Naive thymus-derived CD4-positive, alpha-beta T cell (primary cell): ENCODE results near the gene ZNF609. TPM values are rescaled to one million over a fixed set of nuclear protein-coding genes. Genes with fewer than 3 reads are reported as not detected.

Experiments used
- ATAC-seq: fragments of 150-1000 bp; cut with Tn5 transposase; 2 replicates; pipeline ENCODE4 v1.10.0; 2021; ENCODE audit warnings: mild to moderate bottlenecking, moderate library complexity
- CTCF ChIA-PET: fragments of 350-600 bp; sonication (Branson Sonifier 250); formaldehyde crosslinking; loops from one replicate; lab custom pipeline; 2021; ENCODE audit warnings: antibody characterized with exemption; lab: Charles Lee
- POLR2A ChIA-PET: fragments of 350-600 bp; sonication (Branson Sonifier 250); formaldehyde crosslinking; loops from one replicate; lab custom pipeline; 2021; ENCODE audit warnings: antibody characterized with exemption, inconsistent platforms; lab: Charles Lee
- DNase-seq, 9 donors: peaks; one replicate each; pipeline versions ENCODE4 v3.0.0 to v3.0.0-alpha.2; 2020 to 2022; ENCODE audit warnings: mixed read lengths in 1 of 9
- H3K27ac ChIP-seq: one replicate; pipeline ENCODE4 v1.7.0; 2013; ENCODE audit warnings: mild to moderate bottlenecking, low read depth, low read length, moderate library complexity
- H3K27me3 ChIP-seq, 2 donors: one replicate each; pipeline ENCODE4 v1.7.0; 2013; ENCODE audit warnings: low read length in 2 of 2, mild to moderate bottlenecking in 2 of 2, moderate library complexity in 2 of 2; ENCODE audit not compliant: control insufficient read depth in 2 of 2, insufficient read depth in 2 of 2
- H3K36me3 ChIP-seq, 3 experiments: 1 replicate in 2 of 3; 2 replicates in 1 of 3; pipeline ENCODE4 v1.7.0; 2013; ENCODE audit warnings: low read length in 3 of 3, mild to moderate bottlenecking in 3 of 3, moderate library complexity in 1 of 3; ENCODE audit not compliant: insufficient read depth in 3 of 3, control insufficient read depth in 2 of 3
- H3K4me1 ChIP-seq, 2 donors: one replicate each; pipeline ENCODE4 v1.7.0; 2013; ENCODE audit warnings: low read length in 2 of 2, mild to moderate bottlenecking in 2 of 2, moderate library complexity in 1 of 2; ENCODE audit not compliant: control insufficient read depth in 2 of 2, insufficient read depth in 2 of 2
- H3K4me3 ChIP-seq: 2 replicates; pipeline ENCODE4 v1.7.0; 2013; ENCODE audit warnings: mild to moderate bottlenecking, low read length
- H3K9me3 ChIP-seq, 3 experiments: 1 replicate in 2 of 3; 2 replicates in 1 of 3; pipeline ENCODE4 v1.7.0; 2013; ENCODE audit warnings: low read length in 3 of 3; ENCODE audit not compliant: control insufficient read depth in 2 of 3
- H3K27ac Mint-ChIP-seq, 9 donors: one replicate each; pipeline ENCODE4 v1.8.0; 2020 to 2022; ENCODE audit warnings: mixed read lengths in 9 of 9, mild to moderate bottlenecking in 8 of 9, moderate library complexity in 5 of 9, inconsistent platforms in 2 of 9
- H3K27me3 Mint-ChIP-seq, 5 donors: one replicate each; pipeline ENCODE4 v1.8.0; 2021 to 2022; ENCODE audit warnings: mixed read lengths in 5 of 5, mild to moderate bottlenecking in 1 of 5
- H3K36me3 Mint-ChIP-seq, 5 donors: one replicate each; pipeline ENCODE4 v1.8.0; 2020 to 2022; ENCODE audit warnings: mixed read lengths in 5 of 5, mild to moderate bottlenecking in 3 of 5, inconsistent platforms in 1 of 5
- H3K4me1 Mint-ChIP-seq, 7 donors: one replicate each; pipeline ENCODE4 v1.8.0; 2020 to 2022; ENCODE audit warnings: mixed read lengths in 7 of 7, mild to moderate bottlenecking in 3 of 7, inconsistent platforms in 1 of 7
- H3K4me3 Mint-ChIP-seq, 10 donors: one replicate each; pipeline ENCODE4 v1.8.0; 2020 to 2022; ENCODE audit warnings: mild to moderate bottlenecking in 10 of 10, mixed read lengths in 10 of 10, moderate library complexity in 6 of 10, inconsistent platforms in 2 of 10
- H3K9me3 Mint-ChIP-seq, 11 donors: one replicate each; pipeline ENCODE4 v1.8.0; 2020 to 2022; ENCODE audit warnings: mixed read lengths in 11 of 11, mild to moderate bottlenecking in 4 of 11, inconsistent platforms in 1 of 11, moderate library complexity in 1 of 11
- intact Hi-C, 2 donors: fragments of 100-400 bp; cut with micrococcal nuclease; formaldehyde crosslinking; loops; one replicate each; pipeline ENCODE4 v1.15.1; 2023
- polyA plus RNA-seq, 2 donors: library from polyadenylated mRNA; unstranded; fragments of 300-500 nt; fragmentation: Illumina TruSeq; gene quantifications; one replicate each; pipeline ENCODE4 v1.2.3, GENCODE V29; 2021
- total RNA-seq, 6 experiments: library from RNA in 5 of 6; stranded (reverse) in 5 of 6; gene quantifications; 1 replicate in 5 of 6; 2 replicates in 1 of 6; pipeline ENCODE4 v1.2.3 and lab custom pipeline; 2021 to 2026

Gene ZNF609
- total and polyA plus RNA-seq, 7 experiments from 2014 or later, result 10.1 to 89.1 (median 71.9) TPM

DNA sequence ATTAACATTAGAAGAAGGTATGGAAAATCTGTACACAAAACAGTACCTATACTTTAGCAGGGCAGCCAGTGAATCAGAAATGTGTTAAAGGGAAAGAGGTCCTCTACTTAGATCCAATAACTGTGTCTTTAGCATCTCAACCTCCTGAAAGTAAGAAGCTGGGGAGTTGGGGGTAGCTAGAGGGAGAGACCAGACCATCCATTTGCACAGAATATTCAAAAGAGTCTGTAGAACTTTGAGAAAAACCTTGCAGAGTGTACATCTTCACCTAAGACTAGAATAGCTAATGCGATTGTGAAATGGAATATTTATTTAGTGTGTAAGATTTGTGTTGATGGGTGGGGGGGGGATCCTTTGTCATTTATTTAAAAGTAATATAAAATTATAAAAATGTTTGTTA is 190.2 kb downstream of the ZNF609 start:
- ChIA-PET CTCF (interaction anchor here (0.6 to 5.8 kb wide), 7 partner anchors 8 to 224 kb away, joined by 3 to 96 read pairs (median 4); partner anchors contain the start of gene ZNF609), POLR2A (interaction anchor here (1.0 to 1.9 kb wide), 9 partner anchors 8 to 263 kb away, joined by 3 to 18 read pairs (median 5); partner anchors contain the start of genes TRIP4 and ZNF609)
- intact Hi-C loops, result loop anchor here (2.0 to 5.0 kb wide), 5 partner anchors 16 to 488 kb away; partner anchors contain the start of gene PPIB (in 1 of the 2)
- H3K27ac ChIP-seq, result no peak overlapping the region
- H3K36me3 ChIP-seq, result no peaks in the 10 kb centered on the region
- H3K4me1 Mint-ChIP-seq, result peaks cover 29 to 77% (median 63%) of the 10 kb centered on the region in 7 donors
- H3K4me3 Mint-ChIP-seq, result peak overlapping the region in 5 of 10 donors; percentile 18 to 56 (median 25)
- no peak overlapping the region for H3K4me3 ChIP-seq
- H3K9me3 Mint-ChIP-seq, result peaks cover 0 to 4% (median 0%) of the 10 kb centered on the region in 11 donors
- H3K9me3 ChIP-seq, result no peaks in the 10 kb centered on the region
- no peak for DNase-seq
- peaks cover 0 to 9% (median 6%) of the 10 kb centered on the region in 5 donors for H3K36me3 Mint-ChIP-seq
- peak overlapping the region in 7 of 9 donors; percentile 60 to 89 (median 86) for H3K27ac Mint-ChIP-seq
- H3K27me3 ChIP-seq, result no peaks in the 10 kb centered on the region
- no peaks in the 10 kb centered on the region for H3K27me3 Mint-ChIP-seq
- ATAC-seq, result no peak
- peaks cover 24 to 32% of the 10 kb centered on the region in 2 donors for H3K4me1 ChIP-seq

DNA sequence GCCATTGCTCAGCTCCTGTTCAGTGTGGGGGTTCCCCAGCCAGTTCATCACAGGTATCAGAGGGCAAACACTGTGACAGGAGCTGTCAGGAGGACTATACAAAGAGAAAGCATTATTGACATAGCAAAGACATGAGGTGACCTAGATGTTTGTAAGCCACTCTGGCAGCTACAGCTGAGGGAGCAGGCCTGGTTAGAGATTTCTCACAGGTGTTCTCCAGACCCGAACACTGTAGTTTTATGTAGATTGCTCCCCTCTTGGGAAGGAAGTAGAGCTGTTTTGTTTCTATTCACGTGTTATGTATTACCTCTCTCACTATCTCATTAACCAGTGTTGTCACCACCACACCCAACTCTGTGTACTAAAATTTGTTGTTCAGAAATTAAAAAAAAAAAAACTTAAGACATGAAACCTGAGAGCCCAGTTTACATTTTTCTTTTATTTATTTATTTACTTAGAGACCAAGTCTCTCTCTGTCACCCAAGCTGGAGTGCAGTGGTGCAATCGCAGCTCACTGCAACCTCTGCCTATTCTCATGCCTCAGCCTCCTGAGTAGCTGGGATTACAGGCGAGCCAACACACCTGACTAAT is 191.3 kb downstream of the ZNF609 start:
- no peaks in the 10 kb centered on the region for H3K36me3 ChIP-seq
- H3K27ac Mint-ChIP-seq, result peak overlapping the region; percentile 68 to 96 (median 88)
- ATAC-seq (peak; percentile 95), DNase-seq (peak in 7 of 9 donors; percentile 26 to 63 (median 45))
- H3K4me1 Mint-ChIP-seq, result peaks cover 29 to 80% (median 62%) of the 10 kb centered on the region in 7 donors
- H3K27ac ChIP-seq, result peak overlapping the region; percentile 58
- no peaks in the 10 kb centered on the region for H3K27me3 ChIP-seq
- H3K4me3 ChIP-seq, result peak overlapping the region; percentile 8
- peaks cover 24 to 32% of the 10 kb centered on the region in 2 donors for H3K4me1 ChIP-seq
- intact Hi-C loops, result loop anchor here (1.0 to 5.0 kb wide), 8 partner anchors 17 to 489 kb away; partner anchors contain the start of gene PPIB (in 1 of the 2)
- peak overlapping the region; percentile 21 to 83 (median 64) for H3K4me3 Mint-ChIP-seq
- no peaks in the 10 kb centered on the region for H3K9me3 Mint-ChIP-seq
- no peaks in the 10 kb centered on the region for H3K27me3 Mint-ChIP-seq
- H3K9me3 ChIP-seq, result no peaks in the 10 kb centered on the region
- ChIA-PET CTCF (interaction anchor here (0.6 to 5.8 kb wide), 17 partner anchors 16 to 296 kb away, joined by 3 to 96 read pairs (median 4); partner anchors contain the start of genes CSNK1G1 and ZNF609), POLR2A (interaction anchor here (0.6 to 1.9 kb wide), 23 partner anchors 9 to 1264 kb away, joined by 3 to 18 read pairs (median 4); partner anchors contain the start of genes TRIP4 and ZNF609)
- peaks cover 0 to 8% (median 4%) of the 10 kb centered on the region in 5 donors for H3K36me3 Mint-ChIP-seq

DNA sequence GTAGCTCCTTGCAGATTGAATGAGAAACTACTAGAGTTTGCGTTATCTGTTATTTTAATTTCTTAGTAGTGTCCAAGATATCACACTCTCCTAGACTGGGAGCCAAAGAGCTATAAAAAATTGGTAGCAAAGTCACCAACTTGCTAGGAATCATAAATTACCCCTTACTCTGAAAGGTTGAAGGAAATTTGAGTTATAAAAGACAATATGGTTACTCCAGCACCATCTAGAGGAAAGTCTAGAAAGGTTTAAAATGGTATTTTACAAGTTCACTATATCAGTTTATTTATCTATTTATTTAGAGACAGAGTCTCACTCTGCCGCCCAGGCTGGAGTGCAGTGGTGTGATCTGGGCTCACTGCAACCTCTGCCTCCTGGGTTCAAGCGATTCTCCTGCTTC is 193.4 kb downstream of the ZNF609 start:
- H3K4me1 Mint-ChIP-seq, result peaks cover 22 to 65% (median 50%) of the 10 kb centered on the region in 7 donors
- ChIA-PET POLR2A (interaction anchor here (0.6 to 1.8 kb wide), 9 partner anchors 20 to 230 kb away, joined by 3 to 8 read pairs (median 4); no protein-coding TSS in a partner anchor), CTCF (interaction anchor here (0.6 to 5.8 kb wide), 28 partner anchors 9 to 438 kb away, joined by 3 to 96 read pairs (median 4); partner anchors contain the start of gene ZNF609)
- H3K27me3 Mint-ChIP-seq, result no peaks in the 10 kb centered on the region
- Histone ChIP-seq H3K36me3 (peaks cover 0 to 6% (median 0%) of the 10 kb centered on the region in 3 experiments), H3K4me3 (no peak overlapping the region), H3K27me3 (no peaks in the 10 kb centered on the region), H3K9me3 (no peaks in the 10 kb centered on the region), H3K27ac (no peak overlapping the region), H3K4me1 (peaks cover 24 to 32% of the 10 kb centered on the region in 2 donors)
- ATAC-seq (peak; percentile 31), DNase-seq (peak in 5 of 9 donors; percentile 16 to 38 (median 36))
- H3K36me3 Mint-ChIP-seq, result peaks cover 0 to 6% (median 3%) of the 10 kb centered on the region in 5 donors
- peak overlapping the region in 3 of 10 donors; percentile 29 to 41 (median 40) for H3K4me3 Mint-ChIP-seq
- H3K27ac Mint-ChIP-seq, result peak overlapping the region in 6 of 9 donors; percentile 61 to 87 (median 78)
- H3K9me3 Mint-ChIP-seq, result no peaks in the 10 kb centered on the region
- intact Hi-C loops, result loop anchor here (1.0 to 5.0 kb wide), 7 partner anchors 36 to 491 kb away; partner anchors contain the start of gene PPIB (in 1 of the 2)

DNA sequence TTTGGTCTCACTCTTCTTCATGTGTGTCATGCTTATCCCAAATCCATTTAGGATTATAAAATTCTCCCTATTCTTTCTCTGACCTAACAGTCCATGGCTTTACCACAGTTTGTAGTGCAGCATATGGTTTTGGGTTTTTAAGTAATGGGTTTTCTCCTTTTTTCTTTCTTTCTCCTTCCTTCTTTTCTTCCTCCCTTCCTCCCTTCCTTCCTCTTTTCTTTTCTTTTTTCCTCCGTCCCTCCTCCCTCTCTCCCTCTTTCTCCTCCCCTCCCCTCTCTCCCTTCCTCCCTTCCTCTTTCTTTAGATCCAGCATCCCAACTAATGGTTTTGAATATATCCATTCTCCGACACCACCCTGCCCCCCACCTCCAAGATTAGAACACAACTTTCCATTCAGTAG is 196.1 kb downstream of the ZNF609 start:
- peak overlapping the region in 1 of 9 donors; percentile 46 for H3K27ac Mint-ChIP-seq
- no peak for ATAC-seq
- no peak overlapping the region for H3K4me3 ChIP-seq
- H3K4me1 Mint-ChIP-seq, result peaks cover 9 to 60% (median 40%) of the 10 kb centered on the region in 7 donors
- H3K36me3 Mint-ChIP-seq, result peaks cover 4 to 22% (median 6%) of the 10 kb centered on the region in 5 donors
- H3K27me3 Mint-ChIP-seq, result no peaks in the 10 kb centered on the region
- intact Hi-C loops, result no loop called here
- H3K27me3 ChIP-seq, result no peaks in the 10 kb centered on the region
- H3K36me3 ChIP-seq, result peaks cover 0 to 21% (median 2%) of the 10 kb centered on the region in 3 experiments
- no peaks in the 10 kb centered on the region for H3K9me3 Mint-ChIP-seq
- no peak overlapping the region for H3K4me3 Mint-ChIP-seq
- CTCF ChIA-PET, result no interaction called here
- POLR2A ChIA-PET, result interaction anchor here (0.7 kb wide), 1 partner anchor 9 kb away, joined by 3 read pairs; no protein-coding TSS in a partner anchor
- peaks cover 13 to 21% of the 10 kb centered on the region in 2 donors for H3K4me1 ChIP-seq
- no peak overlapping the region for H3K27ac ChIP-seq
- DNase-seq, result no peak
- H3K9me3 ChIP-seq, result no peaks in the 10 kb centered on the region

DNA sequence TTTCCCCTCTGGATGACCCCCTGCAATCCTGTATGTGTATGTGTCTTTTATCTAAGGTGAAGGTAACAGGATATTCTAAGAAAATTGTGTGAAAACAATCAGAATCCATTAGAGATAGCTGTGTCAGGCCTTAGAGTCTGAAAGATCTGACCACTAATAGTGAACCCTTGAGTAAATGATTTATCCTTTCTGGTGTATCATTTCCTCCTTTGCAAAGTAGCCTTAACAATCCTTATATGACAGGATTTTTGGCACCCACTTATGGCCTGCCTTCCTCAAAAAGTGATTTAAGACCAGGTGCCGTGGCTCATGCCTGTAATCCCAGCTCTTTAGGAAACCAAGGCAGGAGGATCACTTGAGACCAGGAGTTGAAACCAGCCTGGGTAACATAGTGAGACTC is 204.8 kb downstream of the ZNF609 start:
- no peak overlapping the region for H3K4me3 ChIP-seq
- CTCF ChIA-PET, result no interaction called here
- no peaks in the 10 kb centered on the region for H3K4me1 ChIP-seq
- H3K36me3 Mint-ChIP-seq, result peaks cover 4 to 29% (median 12%) of the 10 kb centered on the region in 5 donors
- H3K27me3 Mint-ChIP-seq, result no peaks in the 10 kb centered on the region
- H3K27ac ChIP-seq, result no peak overlapping the region
- POLR2A ChIA-PET, result interaction anchor here (0.8 to 1.5 kb wide), 2 partner anchors 9 to 13 kb away, joined by 3 read pairs; no protein-coding TSS in a partner anchor
- peak overlapping the region in 6 of 9 donors; percentile 2 to 60 (median 22) for H3K27ac Mint-ChIP-seq
- peaks cover 8 to 50% (median 32%) of the 10 kb centered on the region in 7 donors for H3K4me1 Mint-ChIP-seq
- no peaks in the 10 kb centered on the region for H3K9me3 Mint-ChIP-seq
- no peak overlapping the region for H3K4me3 Mint-ChIP-seq
- DNase-seq (no peak), ATAC-seq (no peak)
- intact Hi-C loops, result no loop called here
- H3K27me3 ChIP-seq, result no peaks in the 10 kb centered on the region
- H3K36me3 ChIP-seq, result peaks cover 0 to 22% (median 4%) of the 10 kb centered on the region in 3 experiments
- no peaks in the 10 kb centered on the region for H3K9me3 ChIP-seq

DNA sequence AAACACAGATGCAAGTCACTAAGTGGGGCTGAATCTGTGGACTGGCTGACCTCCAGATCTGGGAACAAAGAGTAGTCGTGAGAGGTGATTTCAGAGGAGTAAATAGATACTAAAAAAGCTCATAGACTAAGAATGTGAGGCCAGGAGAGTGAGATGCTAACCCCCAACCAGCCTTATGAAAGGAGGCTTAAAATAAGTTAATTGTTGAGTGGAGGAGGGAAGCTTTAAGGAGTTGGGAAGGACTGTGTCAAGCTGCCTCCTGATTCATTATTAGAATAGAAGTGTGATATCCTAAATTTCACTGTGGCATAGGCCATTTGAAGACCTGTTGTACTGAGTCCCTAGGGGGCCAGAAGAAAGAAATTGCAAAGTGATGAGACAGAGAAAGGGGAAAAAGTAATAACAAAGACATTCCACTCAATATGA is 207.4 kb downstream of the ZNF609 start:
- Histone ChIP-seq H3K4me3 (no peak overlapping the region), H3K27ac (no peak overlapping the region), H3K27me3 (no peaks in the 10 kb centered on the region), H3K36me3 (peaks cover 0 to 13% (median 4%) of the 10 kb centered on the region in 3 experiments), H3K9me3 (no peaks in the 10 kb centered on the region), H3K4me1 (no peaks in the 10 kb centered on the region)
- Mint-ChIP-seq H3K27me3 (no peaks in the 10 kb centered on the region), H3K4me3 (no peak overlapping the region), H3K9me3 (no peaks in the 10 kb centered on the region), H3K4me1 (peaks cover 8 to 36% (median 22%) of the 10 kb centered on the region in 7 donors), H3K36me3 (peaks cover 4 to 17% (median 12%) of the 10 kb centered on the region in 5 donors), H3K27ac (peak overlapping the region in 8 of 9 donors; percentile 12 to 84 (median 67))
- ATAC-seq (no peak), DNase-seq (no peak)
- POLR2A ChIA-PET, result no interaction called here
- CTCF ChIA-PET, result interaction anchor here (1.0 kb wide), 1 partner anchor 16 kb away, joined by 7 read pairs; no protein-coding TSS in a partner anchor
- intact Hi-C loops, result no loop called here
